ENCODE measurements around the gene GNB5.

DNA sequence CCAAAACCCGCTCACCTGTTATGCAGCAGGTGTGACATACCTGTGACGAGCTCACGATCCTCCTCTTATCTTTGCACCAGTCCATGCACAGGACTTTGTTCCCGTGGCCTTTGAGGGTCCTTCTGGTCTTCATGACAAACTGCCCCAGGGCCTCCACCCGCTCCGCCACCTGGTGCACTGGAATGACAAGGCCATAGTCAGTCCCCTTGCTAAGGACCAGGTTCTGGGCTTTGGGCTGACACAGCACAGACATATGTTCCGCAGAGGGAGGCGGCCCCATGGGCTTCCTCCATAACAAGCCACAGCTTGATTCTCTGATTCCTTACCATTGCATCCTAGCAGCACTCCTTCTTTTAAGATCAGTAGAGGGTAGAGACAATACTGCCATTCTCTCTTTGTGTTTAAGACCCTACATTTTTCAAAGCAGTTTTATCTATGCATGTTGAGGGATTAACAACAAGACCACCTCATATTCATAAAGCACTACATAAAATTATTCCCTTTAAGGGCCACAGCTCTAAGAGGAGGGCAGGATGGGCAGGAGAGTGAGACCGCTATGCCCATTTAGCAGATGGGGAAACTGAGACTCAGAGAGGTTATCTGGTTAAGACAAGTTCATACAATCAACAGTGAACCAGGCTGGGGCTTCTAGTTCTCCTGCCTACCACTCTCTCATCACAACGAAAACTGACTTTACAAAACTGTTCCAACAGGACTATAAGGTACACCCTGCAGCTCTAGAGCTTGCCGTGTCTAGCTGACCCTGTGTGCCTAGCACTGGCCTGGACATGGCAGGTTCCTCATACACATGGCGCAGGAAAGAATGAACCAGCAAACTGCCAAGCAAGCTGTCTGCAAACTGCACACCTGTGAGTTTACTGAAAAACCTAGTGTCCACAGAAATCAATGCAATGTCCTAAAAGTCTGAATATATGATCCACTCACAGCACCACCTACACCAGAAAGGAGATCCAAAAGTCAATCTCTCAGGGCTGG, 37.0 kb downstream of the GNB5 start:
- TF ChIP-seq EZH2 (IDR thresholded peaks at IDR 0.05; ENCODE audit: insufficient read depth, low read length) = no peak
- TF ChIP-seq, protein P1, sequence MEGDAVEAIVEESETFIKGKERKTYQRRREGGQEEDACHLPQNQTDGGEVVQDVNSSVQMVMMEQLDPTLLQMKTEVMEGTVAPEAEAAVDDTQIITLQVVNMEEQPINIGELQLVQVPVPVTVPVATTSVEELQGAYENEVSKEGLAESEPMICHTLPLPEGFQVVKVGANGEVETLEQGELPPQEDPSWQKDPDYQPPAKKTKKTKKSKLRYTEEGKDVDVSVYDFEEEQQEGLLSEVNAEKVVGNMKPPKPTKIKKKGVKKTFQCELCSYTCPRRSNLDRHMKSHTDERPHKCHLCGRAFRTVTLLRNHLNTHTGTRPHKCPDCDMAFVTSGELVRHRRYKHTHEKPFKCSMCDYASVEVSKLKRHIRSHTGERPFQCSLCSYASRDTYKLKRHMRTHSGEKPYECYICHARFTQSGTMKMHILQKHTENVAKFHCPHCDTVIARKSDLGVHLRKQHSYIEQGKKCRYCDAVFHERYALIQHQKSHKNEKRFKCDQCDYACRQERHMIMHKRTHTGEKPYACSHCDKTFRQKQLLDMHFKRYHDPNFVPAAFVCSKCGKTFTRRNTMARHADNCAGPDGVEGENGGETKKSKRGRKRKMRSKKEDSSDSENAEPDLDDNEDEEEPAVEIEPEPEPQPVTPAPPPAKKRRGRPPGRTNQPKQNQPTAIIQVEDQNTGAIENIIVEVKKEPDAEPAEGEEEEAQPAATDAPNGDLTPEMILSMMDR (IDR thresholded peaks at IDR 0.05; ENCODE audit: insufficient read depth, low read depth, low read length) = no peak
